Neural cell (in vitro differentiated cells): ENCODE results near the gene DNAJB1. TPM values are rescaled to one million over a fixed set of nuclear protein-coding genes. Genes with fewer than 3 reads are reported as not detected.

ENCODE experiments used
- H2AFZ ChIP-seq: fragments of 200-600, 300-800 bp; sonication (generic), shearing (Covaris generic); 2 replicates; pipeline ENCODE4 v1.6.0; 2014; ENCODE audit warnings: low read depth, mild to moderate bottlenecking, antibody characterized with exemption, low read length, moderate library complexity
- H3F3A ChIP-seq: fragments of 200-600 bp; shearing (Covaris generic); 2 replicates; pipeline ENCODE4 v1.6.1; 2016; ENCODE audit warnings: mild to moderate bottlenecking, moderate library complexity, mixed read lengths, antibody characterized with exemption, low read length; ENCODE audit not compliant: insufficient read depth, poor library complexity, severe bottlenecking
- H3K27ac ChIP-seq: fragments of 200-600, 300-800 bp; sonication (generic), shearing (Covaris generic); 2 replicates; pipeline ENCODE4 v1.5.1; 2014; ENCODE audit warnings: mild to moderate bottlenecking, low read length, moderate library complexity
- H3K27me3 ChIP-seq: fragments of 300-800, 200-600 bp; sonication (generic), shearing (Covaris generic); 2 replicates; pipeline ENCODE4 v1.6.0; 2014; ENCODE audit warnings: mild to moderate bottlenecking, low read depth, low read length, moderate library complexity; ENCODE audit not compliant: insufficient read depth
- H3K36me3 ChIP-seq: fragments of 300-800, 200-600 bp; sonication (generic), shearing (Covaris generic); 2 replicates; pipeline ENCODE4 v1.5.1; 2014; ENCODE audit warnings: mild to moderate bottlenecking, antibody characterized with exemption, low read length, moderate library complexity; ENCODE audit not compliant: insufficient read depth
- H3K4me2 ChIP-seq: fragments of 300-800, 200-600 bp; sonication (generic), shearing (Covaris generic); 2 replicates; pipeline ENCODE4 v1.6.0; 2014; ENCODE audit warnings: mild to moderate bottlenecking, low read length
- H3K4me3 ChIP-seq: fragments of 300-800, 200-600 bp; sonication (generic), shearing (Covaris generic); 2 replicates; pipeline ENCODE4 v1.5.1; 2014; ENCODE audit warnings: mild to moderate bottlenecking, low read length, moderate library complexity
- H3K79me2 ChIP-seq: fragments of 200-600 bp; shearing (Covaris generic); replicated peaks from 2 replicates; pipeline ENCODE4 v1.6.0; 2014; ENCODE audit warnings: mild to moderate bottlenecking, low read length, moderate library complexity; ENCODE audit not compliant: insufficient read depth
- H3K9ac ChIP-seq: fragments of 300-800, 200-600 bp; sonication (generic), shearing (Covaris generic); 2 replicates; pipeline ENCODE4 v1.6.1; 2016; ENCODE audit warnings: mild to moderate bottlenecking, low read length, mixed read lengths
- H3K9me2 ChIP-seq: fragments of 200-600 bp; shearing (Covaris generic); 2 replicates; pipeline ENCODE4 v1.6.1; 2016; ENCODE audit warnings: mild to moderate bottlenecking, low read length, mixed read lengths; ENCODE audit not compliant: insufficient read depth
- H3K9me3 ChIP-seq: fragments of 200-600, 300-800 bp; sonication (generic), shearing (Covaris generic); 2 replicates; pipeline ENCODE4 v1.6.1; 2016; ENCODE audit warnings: mild to moderate bottlenecking, mixed run types, low read length, moderate library complexity, mixed read lengths
- H4K20me1 ChIP-seq: fragments of 200-600 bp; shearing (Covaris generic); 2 replicates; pipeline ENCODE4 v1.6.1; 2016; ENCODE audit warnings: mild to moderate bottlenecking, mixed run types; ENCODE audit not compliant: insufficient read depth
- EP300 ChIP-seq: fragments of 450-650 bp; conservative IDR thresholded peaks from 2 replicates; pipeline ENCODE4 v1.6.1; 2014; ENCODE audit warnings: antibody characterized with exemption, mild to moderate bottlenecking, moderate library complexity; ENCODE audit not compliant: poor library complexity, severe bottlenecking
- EZH2 ChIP-seq: fragments of 200-600, 300-800 bp; shearing (Covaris generic), sonication (generic); IDR thresholded peaks from 2 replicates; pipeline ENCODE4 v1.6.1; 2014; ENCODE audit warnings: antibody characterized with exemption, low read length, borderline replicate concordance, mild to moderate bottlenecking; ENCODE audit not compliant: insufficient read depth, poor library complexity, severe bottlenecking
- MXI1 ChIP-seq: fragments of 450-650 bp; conservative IDR thresholded peaks from 2 replicates; pipeline ENCODE4 v1.6.1; 2014; ENCODE audit warnings: antibody characterized with exemption, mild to moderate bottlenecking; ENCODE audit not compliant: poor library complexity, severe bottlenecking
- POLR2AphosphoS5 ChIP-seq: IDR thresholded peaks from 2 replicates; pipeline ENCODE4 v1.6.1; 2012
- RAD21 ChIP-seq: fragments of 450-650 bp; conservative IDR thresholded peaks from 2 replicates; pipeline ENCODE4 v1.6.1; 2014; ENCODE audit warnings: antibody characterized with exemption, mild to moderate bottlenecking, moderate library complexity
- REST ChIP-seq: IDR thresholded peaks from 2 replicates; pipeline ENCODE4 v1.6.1; 2012; ENCODE audit warnings: borderline replicate concordance
- SMC3 ChIP-seq: fragments of 450-650 bp; conservative IDR thresholded peaks from 2 replicates; pipeline ENCODE4 v1.6.1; 2014; ENCODE audit warnings: antibody characterized with exemption, mild to moderate bottlenecking, moderate library complexity; ENCODE audit not compliant: poor library complexity
- TAF1 ChIP-seq: IDR thresholded peaks from 2 replicates; pipeline ENCODE4 v1.6.1; 2012; ENCODE audit warnings: low read depth
- polyA plus RNA-seq: library from polyadenylated mRNA; depleted of rRNA; stranded (reverse); fragments of >200 nt; gene quantifications from 2 replicates; pipeline ENCODE4 v1.2.3, GENCODE V29; 2014
- TF ChIP-seq, protein P1 (sequence below): fragments of 450-650 bp; IDR thresholded peaks from 2 replicates; pipeline ENCODE4 v1.5.1; 2014; ENCODE audit warnings: antibody characterized with exemption, mild to moderate bottlenecking, moderate library complexity; ENCODE audit not compliant: poor library complexity, severe bottlenecking

Gene DNAJB1
- polyA plus RNA-seq, 1 donor from 2014 or later, result 64.6 TPM

DNA sequence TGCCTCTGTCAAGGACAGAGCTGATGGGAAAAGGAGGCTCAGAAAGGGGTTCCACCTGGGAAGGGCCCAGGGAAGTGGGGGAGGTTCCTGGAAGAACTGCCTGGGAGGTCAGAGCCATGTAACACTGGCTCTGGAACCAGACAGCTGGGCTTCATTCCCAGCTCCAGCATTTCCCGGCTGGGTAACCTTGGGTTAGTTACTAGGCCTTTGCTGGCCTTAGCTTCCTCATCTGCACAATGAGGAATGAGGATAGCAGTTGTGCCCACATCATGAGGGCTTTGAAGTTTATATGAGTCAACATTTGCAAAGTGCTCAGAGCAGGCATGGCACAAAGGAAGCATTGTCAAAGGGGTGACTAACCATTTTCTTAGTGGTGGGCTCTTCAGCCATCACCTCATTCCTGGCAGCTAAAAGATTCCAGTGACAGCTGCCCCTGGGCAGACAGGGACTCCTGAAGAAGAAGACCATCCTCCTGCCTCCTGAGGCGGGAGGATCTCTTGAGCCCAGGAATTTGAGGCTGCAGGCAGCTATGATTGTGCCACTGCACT is 1.7 kb upstream of the DNAJB1 start:
- H3K36me3 ChIP-seq, result no peaks in the 10 kb centered on the region
- H3K27ac ChIP-seq, result no peak overlapping the region

GRCh38 chr19:14519245-14519859 is 1.2 kb upstream of the DNAJB1 start:
- Histone ChIP-seq H3K9ac (peak overlapping the region; percentile 66), H3K4me2 (peak overlapping the region; percentile 59), H3K27me3 (no peaks in the 10 kb centered on the region), H3K79me2 (peaks cover 21% of the 10 kb centered on the region), H3K9me2 (no peaks in the 10 kb centered on the region), H3K4me3 (peak overlapping the region; percentile 91), H3F3A (no peaks in the 10 kb centered on the region), H4K20me1 (no peaks in the 10 kb centered on the region), H3K27ac (peak overlapping the region; percentile 86), H3K36me3 (no peaks in the 10 kb centered on the region), H3K9me3 (no peaks in the 10 kb centered on the region), H2AFZ (no peak overlapping the region)
- TF ChIP-seq MXI1 (no peak), RAD21 (no peak), EP300 (no peak), REST (no peak), SMC3 (no peak), POLR2AphosphoS5 (no peak)
- TF ChIP-seq, protein P1, sequence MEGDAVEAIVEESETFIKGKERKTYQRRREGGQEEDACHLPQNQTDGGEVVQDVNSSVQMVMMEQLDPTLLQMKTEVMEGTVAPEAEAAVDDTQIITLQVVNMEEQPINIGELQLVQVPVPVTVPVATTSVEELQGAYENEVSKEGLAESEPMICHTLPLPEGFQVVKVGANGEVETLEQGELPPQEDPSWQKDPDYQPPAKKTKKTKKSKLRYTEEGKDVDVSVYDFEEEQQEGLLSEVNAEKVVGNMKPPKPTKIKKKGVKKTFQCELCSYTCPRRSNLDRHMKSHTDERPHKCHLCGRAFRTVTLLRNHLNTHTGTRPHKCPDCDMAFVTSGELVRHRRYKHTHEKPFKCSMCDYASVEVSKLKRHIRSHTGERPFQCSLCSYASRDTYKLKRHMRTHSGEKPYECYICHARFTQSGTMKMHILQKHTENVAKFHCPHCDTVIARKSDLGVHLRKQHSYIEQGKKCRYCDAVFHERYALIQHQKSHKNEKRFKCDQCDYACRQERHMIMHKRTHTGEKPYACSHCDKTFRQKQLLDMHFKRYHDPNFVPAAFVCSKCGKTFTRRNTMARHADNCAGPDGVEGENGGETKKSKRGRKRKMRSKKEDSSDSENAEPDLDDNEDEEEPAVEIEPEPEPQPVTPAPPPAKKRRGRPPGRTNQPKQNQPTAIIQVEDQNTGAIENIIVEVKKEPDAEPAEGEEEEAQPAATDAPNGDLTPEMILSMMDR, result no peak

More for the DNA sequence above, 1.7 kb upstream of the DNAJB1 start:
- no peaks in the 10 kb centered on the region for H3F3A ChIP-seq
- no peak overlapping the region for H3K4me3 ChIP-seq
- no peak overlapping the region for H3K9ac ChIP-seq
- peaks cover 21% of the 10 kb centered on the region for H3K79me2 ChIP-seq
- H4K20me1 ChIP-seq, result no peaks in the 10 kb centered on the region
- H3K27me3 ChIP-seq, result no peaks in the 10 kb centered on the region
- H2AFZ ChIP-seq, result no peak overlapping the region
- H3K4me2 ChIP-seq, result no peak overlapping the region
- H3K9me3 ChIP-seq, result no peaks in the 10 kb centered on the region
- no peaks in the 10 kb centered on the region for H3K9me2 ChIP-seq
- TF ChIP-seq TAF1 (no peak), SMC3 (no peak), POLR2AphosphoS5 (no peak), REST (no peak), RAD21 (no peak), EZH2 (no peak), EP300 (no peak), MXI1 (no peak)
- TF ChIP-seq, protein P1, result no peak
